ENCODE data around the gene JARID2.

JARID2 gene

GRCh38 chr6:15245361-15246216 is at the start of gene JARID2:
JARID2 (plus strand) TSS chr6:15246069; CDS start chr6:15246540, 471 bp downstream.
- peak; percentile 94 for DNase-seq

DNA sequence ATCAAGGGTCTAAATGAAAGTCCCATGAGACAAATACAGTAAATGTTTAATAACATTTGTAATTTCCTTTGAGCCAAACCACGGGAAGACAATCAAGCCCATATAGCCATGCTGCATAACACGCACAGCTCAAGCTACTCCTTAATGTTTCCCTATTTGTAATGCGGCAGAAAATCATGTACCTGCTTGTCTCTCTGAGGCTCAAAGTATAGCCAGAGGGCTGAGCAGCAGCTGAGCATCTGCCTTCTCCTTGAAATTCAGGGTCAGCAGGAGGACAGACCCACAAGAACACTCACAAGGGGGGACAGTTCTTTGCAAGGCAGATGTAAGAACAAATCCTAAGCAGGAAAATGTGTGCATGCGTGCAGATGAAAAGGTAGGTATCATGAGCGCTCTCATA is 45.8 kb upstream of the JARID2 start:
- no peak for DNase-seq

DNA sequence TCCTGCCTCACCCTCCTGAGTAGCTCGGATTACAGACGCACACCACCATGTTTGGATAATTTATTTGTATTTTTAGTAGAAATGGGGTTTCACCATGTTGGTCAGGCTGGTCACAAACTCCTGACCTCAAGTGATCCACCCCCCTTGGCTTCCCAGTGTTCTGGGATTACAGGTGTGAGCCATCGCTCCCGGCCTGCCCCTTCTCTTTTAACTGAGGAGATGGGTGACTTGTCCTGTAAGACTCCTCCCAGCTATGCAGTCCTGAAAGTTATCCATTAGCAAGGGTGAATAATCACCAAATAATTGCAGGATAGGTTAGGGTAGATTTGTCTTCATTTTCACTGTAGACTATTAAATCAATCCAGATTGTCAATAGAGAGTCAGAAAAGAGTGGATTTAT is 40.5 kb upstream of the JARID2 start:
- DNase-seq, result no peak

DNA sequence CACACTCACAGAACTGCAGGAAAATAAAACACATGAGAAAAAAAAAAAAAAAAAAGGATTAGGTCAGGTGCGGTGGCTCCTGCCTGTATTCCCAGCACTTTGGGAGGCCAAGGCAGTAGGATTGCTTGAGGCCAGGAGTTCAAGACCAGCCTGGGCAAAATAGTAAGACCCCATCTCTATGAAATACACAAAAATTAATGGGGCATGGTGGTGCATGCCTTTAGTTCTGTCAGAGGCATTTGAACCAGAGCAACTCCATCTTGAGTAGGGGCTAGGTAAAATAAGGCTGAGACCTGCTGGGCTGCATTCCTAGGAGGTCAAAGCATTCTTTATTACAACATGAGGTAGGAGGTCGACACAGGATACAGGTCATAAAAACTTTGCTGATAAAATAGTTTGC is 39.0 kb upstream of the JARID2 start:
- no peak for DNase-seq

- DNase-seq, result no peak
These were observed 37.9 kb upstream of the JARID2 start for GRCh38 chr6:15207923-15208322.

GRCh38 chr6:15213838-15214400 is 31.9 kb upstream of the JARID2 start:
- no peak for DNase-seq

DNA sequence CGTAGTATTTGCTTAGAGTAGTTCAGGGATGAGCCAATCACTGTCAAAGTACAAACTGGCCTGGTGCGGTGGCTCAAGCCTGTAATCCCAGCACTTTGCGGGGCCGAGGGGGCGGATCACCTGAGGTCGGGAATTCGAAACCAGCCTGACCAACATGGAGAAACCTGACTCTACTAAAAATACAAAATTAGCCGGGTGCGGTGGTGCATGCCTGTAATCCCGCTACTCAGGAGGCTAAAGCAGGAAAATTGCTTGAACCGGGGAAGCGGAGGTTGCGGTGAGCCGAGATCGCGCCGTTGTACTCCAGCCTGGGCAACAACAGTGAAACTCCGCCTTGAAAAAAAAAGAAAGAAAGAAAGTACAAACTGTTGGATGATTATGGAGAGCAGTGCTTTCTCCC is 27.5 kb upstream of the JARID2 start:
- no peak for DNase-seq

- no peak for DNase-seq
These were observed 25.8 kb upstream of the JARID2 start for GRCh38 chr6:15220062-15220461.

- DNase-seq, result no peak
These were observed 18.0 kb upstream of the JARID2 start for GRCh38 chr6:15227827-15228318.

DNA sequence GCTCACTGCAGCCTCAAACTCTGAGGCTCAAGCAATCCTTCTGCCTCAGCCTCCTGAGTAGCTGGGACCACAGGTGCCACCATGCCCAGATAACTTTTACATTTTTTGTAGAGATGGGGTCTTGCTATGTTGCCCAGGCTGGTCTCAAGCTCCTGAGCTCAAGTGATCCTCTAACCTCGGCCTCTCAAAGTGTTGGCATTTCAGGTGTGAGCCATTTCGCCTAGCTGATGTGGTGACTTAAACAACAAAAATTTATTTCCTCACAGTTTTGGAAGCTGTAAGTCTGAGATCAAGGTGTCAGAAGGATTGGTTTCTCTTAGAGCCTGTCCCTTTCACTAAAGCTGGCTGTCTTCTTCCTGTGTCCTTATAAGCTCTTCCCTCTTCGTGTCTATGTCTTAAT is 15.0 kb upstream of the JARID2 start:
- DNase-seq, result no peak

GRCh38 chr6:15232836-15233510 is 12.9 kb upstream of the JARID2 start:
- DNase-seq, result no peak

DNA sequence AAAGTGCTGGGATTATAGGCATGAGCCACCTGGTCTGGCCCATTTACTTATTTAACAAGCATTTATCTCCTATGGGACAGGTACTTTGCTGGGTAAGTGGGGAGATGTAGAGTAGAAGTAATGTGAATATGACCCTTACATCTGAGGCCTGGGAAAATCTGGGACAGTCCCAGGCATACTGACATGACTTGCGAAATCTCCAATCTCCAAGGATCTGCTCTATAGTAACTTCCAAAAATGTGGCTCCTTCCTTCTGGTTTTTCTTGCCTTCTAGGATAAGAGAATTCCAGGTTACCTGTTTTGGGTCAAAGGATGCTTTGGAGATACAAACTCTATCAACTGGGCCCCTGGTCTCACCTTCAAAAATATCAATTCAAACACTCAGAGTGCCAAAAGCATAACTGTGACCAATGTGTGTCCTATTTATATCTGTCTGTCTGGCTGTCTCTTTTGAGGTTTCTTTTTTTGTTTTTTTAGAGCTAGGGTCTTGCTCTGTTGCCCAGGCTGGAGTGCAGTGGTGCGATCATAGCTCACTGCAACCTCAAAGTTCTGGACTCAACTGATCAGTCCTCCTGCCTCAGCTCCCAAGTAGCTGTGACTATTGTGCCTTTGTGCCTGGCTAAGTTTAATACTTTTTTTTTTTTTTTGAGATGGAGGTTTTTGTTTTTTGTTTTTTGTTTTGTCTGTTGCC is 11.7 kb upstream of the JARID2 start:
- no peak for DNase-seq

- DNase-seq, result no peak
These were observed 6.1 kb upstream of the JARID2 start for GRCh38 chr6:15239616-15240364.

GRCh38 chr6:15242503-15242902 is 3.4 kb upstream of the JARID2 start:
- no peak for DNase-seq

- no peak for DNase-seq
These were observed 2.8 kb upstream of the JARID2 start for GRCh38 chr6:15242937-15243614.

DNA sequence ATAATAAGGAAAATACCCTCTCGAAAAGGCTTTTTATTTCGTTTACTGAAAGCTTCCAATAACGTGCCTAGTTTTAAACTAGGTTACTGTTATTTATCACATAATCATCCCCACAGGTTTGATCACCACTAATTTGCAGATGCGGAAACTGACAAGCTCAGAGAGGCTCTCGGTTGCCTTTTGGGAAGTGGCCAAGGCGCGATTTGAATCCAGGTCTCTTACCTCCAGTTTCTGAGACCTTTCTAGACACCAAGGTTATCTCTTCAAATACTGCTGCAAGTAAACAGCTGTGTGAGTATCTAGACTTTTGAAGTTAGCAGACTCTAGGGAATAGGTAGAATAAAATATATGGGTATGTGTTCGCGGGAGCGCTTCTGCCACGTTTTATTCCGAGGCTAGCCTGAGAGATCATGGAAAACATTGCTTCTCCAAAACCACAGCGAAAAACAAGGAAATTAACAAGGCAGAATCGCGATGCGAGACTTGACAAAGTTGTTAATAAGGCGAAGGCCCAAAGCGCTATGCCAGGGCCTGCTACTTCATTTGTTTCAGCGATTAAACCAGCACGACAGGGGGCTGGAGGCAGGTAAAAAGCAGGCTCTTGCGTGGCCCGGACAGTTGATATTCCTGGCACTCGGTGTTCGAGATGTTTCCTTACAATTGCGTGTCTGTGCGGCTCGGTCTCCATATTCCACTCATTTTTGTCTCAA is 1.8 kb upstream of the JARID2 start:
- DNase-seq, result no peak

DNA sequence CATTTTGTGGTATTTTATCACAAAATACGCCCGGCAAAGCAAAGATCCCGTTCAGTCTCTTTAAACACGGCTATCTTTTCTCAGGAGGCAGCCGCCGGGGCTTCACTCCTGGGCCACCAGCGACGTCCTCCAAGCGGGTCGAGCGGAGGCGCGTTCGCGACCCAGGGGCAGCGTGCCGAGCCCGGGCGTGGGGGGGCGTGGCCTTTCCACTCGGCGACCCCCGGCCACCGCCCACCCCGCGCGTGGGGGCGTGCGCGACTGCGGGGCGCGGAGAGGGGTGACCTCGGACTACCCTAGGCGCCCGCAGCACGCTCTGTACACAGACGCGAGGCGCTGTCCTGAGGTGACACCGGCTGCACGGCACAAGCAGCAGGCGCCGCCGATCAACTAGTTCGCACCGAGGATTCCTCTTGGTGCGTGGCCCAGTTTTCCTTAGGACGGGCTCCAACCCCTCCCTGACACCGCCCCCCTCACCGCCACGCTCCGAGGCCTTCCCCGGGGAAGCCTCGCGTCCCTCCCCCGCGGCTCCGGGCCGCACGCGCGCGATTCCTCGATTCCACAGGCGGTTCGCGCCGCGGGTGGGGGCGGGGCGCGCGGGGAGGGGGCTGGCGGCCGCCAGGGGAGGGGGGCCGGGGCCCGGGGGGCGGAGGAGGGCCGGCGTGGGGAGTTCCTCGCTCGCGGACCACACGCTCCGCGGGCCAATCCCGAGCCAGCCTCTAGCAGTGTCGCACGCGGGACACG is 1.1 kb upstream of the JARID2 start:
- peak; percentile 62 for DNase-seq

- no peak for DNase-seq
These were observed 372 bp downstream of the JARID2 start for GRCh38 chr6:15246217-15246665.

DNA sequence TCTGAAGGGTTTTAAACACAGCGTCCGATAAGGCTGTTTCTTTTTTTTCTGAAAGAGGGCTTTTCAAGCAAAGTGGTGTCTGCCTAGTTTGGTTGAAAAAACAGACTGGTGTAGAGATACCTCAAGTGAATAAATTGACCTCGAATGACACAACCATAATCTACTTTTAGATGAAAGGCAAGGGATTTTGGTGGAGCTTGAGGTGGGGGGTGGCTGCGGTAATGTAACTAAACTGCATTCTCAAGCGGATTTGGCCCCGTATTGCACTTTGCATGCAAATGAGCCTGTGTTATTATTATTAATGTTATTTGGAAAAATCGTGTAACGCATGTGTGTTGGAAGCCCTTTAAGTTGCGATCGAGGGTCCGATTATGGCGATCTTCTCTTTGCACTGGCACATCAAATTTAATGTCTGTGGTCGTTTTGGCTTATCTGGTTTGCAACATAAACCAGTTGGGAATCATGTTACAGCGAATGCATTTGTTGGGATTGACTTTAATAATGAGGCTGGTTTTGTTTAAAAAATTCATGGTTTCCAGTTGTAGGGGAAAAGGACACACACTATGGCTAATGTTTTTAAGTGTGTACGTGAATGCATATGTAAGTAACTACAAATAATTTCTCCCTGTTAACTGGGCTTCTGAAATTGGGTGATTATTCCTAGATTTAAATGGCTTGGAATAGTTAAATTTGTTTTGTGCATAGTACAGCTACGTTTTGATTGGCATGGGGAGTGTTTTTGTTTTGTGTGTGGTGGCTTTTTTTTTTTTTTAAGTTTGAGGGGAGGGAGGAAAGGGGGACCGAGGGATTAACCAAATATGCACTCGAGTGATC is 1.0 kb downstream of the JARID2 start:
- no peak for DNase-seq

All from NCI-H774 (cell line).